Measurements from ENCODE around the gene MRTFA. TPM values are rescaled to one million over a fixed set of nuclear protein-coding genes. Genes with fewer than 3 reads are reported as not detected.

Gene MRTFA
- total RNA-seq, 1 donor from 2014 or later = 24.9 TPM

DNA sequence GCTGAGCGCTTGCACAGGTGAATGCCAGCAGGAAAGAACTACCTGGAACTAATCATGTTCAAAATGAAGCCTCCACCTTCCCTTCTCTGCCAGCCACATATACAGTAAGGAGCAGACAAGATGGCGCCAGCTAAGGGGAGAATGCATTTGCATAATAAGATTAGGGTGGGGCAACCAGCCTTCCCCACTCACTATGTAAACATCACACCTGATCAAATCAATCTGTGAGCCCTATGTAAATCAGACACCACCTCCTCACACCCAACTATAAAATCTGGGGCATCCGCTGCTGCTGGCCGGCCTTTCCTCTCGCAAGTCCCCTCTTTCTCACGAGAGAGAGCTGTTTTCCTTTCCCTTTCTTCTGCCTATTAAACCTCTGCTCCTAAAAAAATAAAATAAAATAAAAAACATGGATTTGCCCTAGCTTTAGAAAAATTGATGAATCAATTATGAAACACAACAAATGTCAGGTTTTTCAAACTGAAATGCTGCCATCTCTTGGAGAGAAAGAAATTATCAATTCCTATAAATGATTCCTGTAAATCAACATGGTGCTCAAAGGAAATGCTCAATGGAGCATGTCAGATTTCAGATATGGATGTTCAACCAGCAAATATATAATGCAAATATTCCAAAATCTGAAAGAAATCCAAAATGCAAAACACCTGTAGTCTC, 157.3 kb downstream of the MRTFA start:
- DNase-seq (ENCODE audit: low spot score in 2 of 2) = no peak
- FAIRE-seq = no peak

- no peak for DNase-seq (ENCODE audit: low spot score in 2 of 2)
- no peak for FAIRE-seq
Measured at GRCh38 chr22:40478338-40479125, 158.0 kb downstream of the MRTFA start.

DNA sequence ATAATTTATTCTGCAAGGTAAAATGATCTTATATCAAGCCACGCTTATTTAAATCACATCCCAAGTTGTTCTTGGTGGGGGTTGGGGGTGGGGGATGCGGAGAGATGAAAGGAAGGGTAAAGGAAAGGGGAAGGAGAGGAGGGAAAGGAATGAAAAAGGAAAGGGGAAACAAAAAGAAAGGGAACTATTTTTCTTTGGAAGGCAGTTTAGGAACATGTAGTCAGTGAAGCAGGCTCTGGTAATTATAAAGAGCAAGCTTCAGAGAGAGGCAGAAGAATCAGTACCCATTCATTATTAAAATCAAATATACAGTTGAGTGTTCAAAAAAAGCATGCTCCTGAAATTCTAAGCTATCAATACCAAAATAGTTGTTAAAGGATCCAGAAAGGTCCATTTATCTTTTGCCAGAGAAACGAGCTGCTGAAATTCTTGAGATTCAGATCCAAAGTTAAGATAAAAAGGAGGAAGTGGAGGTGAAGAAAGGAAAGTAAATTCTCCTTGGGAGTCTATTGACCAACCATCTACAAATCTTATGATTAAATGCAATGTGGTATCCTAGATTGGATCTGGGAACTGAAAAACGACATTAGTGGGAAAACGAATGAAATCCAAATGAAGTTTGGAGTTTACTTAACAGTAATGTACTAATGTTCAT, 158.7 kb downstream of the MRTFA start:
- DNase-seq (ENCODE audit: low spot score in 2 of 2) (no peak), FAIRE-seq (no peak)

DNA sequence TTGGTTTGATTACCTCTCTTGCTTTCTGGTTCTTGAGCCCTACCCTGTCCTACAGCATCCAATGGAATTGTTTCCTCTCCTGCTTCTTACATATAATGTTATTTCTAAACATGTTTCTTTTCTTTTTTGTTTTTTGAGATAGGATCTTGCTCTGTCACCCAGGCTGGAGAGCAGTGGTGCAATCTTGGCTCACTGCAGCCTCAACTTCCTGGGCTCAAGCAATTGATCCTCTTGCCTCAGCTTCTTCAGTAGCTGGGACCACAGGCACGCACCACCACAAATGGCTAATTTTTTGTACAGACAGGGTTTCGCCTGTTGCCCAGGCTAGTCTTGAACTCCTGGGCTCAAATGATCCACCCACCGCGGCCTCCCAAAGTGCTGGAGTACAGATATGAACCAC, 160.2 kb downstream of the MRTFA start:
- DNase-seq (ENCODE audit: low spot score in 2 of 2) = no peak
- no peak for FAIRE-seq

DNA sequence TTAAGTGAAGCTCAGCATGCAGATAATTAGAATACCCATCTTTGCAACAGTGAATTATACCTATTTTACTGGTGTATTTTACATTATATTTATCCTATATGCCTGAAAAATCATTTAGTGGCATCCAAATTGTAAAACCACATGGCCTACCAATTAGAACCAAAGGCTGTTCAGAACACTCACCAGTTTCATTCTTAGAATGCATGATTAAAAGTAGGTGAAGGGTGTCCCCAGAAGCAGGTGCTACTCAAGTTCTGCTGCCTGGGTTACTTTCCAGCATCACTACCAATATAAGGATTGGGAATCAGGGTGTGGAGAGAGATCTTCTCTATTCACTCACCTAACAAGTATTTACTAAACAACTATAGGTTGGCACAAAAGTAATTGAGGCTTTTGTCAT, 162.8 kb downstream of the MRTFA start:
- DNase-seq (ENCODE audit: low spot score in 2 of 2) (no peak), FAIRE-seq (no peak)

DNA sequence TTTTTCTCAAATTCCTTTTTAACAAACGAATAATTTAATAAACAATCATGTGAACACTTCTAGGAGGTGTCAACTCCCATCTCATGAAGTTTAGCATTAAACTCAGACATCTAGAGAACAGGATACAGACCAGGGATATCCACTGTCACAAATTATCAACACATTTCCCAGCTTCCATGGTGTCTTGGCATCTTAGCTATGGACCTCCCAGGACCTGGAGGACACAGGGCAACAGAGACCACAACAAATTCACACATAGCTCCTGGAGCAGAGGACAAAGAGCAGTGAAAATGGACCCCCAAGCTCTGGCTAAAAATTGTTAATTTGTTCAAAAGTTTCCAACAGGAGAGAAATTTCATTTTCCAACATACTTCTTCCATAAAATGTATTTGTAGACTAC, 163.9 kb downstream of the MRTFA start:
- no peak for FAIRE-seq
- no peak for DNase-seq (ENCODE audit: low spot score in 2 of 2)

GRCh38 chr22:40472051-40472450, 164.5 kb downstream of the MRTFA start:
- FAIRE-seq (no peak), DNase-seq (ENCODE audit: low spot score in 2 of 2) (no peak)

DNA sequence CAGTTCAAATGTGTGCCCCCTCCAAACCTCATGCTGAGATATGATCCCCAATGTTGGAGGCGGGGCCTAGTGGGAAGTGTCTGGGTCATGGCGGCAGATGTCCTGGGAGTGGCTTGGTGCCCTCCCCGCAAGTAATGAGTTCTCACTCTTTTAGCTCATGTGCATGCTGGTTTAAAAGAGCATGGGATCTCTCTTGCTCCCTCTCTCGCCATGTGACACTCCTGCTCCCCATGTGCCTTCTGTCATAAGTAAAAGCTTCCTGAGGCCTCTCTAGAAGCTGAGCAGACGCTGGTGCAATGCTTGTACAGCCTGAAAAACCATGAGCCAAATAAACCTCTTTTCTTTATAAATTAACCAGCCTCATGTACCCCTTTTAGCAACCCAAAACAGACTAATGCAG, 167.3 kb downstream of the MRTFA start:
- no peak for FAIRE-seq
- DNase-seq (ENCODE audit: low spot score in 2 of 2) = no peak

GRCh38 chr22:40468616-40469015, 167.9 kb downstream of the MRTFA start:
- DNase-seq (ENCODE audit: low spot score in 2 of 2) = no peak
- FAIRE-seq = no peak

GRCh38 chr22:40466976-40467375, 169.5 kb downstream of the MRTFA start:
- no peak for DNase-seq (ENCODE audit: low spot score in 2 of 2)
- no peak for FAIRE-seq

DNA sequence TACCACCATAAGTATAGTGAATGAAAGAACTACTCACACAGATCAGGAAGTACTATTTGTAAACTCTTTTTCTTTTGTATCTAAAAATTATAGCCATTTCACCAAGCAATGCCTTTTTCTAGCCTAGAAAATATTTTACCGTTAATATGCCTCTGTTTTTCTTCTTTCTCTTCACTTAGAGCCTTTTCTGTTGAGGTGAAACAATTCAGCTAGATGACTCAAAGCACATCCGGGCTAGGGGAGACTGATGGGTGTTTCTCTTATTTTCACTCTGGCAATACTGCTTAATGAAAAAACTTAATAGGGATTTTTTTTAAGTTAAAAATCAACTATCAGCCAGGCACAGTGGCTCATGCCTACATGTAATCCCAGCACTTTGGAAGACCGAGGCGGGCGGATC, 172.8 kb downstream of the MRTFA start:
- no peak for FAIRE-seq
- DNase-seq (ENCODE audit: low spot score in 2 of 2) = no peak

- no peak for DNase-seq (ENCODE audit: low spot score in 2 of 2)
- no peak for FAIRE-seq
Measured at GRCh38 chr22:40463017-40463631, 173.4 kb downstream of the MRTFA start.

- no peak for FAIRE-seq
- no peak for DNase-seq (ENCODE audit: low spot score in 2 of 2)
Measured at GRCh38 chr22:40462195-40462984, 174.1 kb downstream of the MRTFA start.

DNA sequence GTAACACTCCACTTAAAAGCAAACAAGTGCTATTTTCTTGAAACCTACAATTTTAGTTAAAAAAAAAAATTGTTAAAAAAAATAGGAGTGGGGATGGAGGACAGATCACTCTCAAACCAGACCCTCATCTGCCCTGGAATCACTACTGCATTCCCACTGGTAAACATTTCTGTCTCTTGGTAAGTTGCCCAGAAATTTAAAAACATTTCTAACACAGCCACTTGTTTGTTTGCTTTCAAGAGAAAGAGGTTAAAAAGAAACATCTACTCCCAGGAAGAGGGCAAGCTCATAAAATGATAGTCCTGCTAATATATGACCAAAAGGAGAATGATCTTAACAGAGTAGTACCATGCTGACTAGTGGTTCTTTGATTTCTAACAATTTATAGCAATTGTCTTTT, 182.8 kb downstream of the MRTFA start:
- DNase-seq (ENCODE audit: low spot score in 2 of 2) (no peak), FAIRE-seq (no peak)

- FAIRE-seq (no peak), DNase-seq (ENCODE audit: low spot score in 2 of 2) (no peak)
Measured at GRCh38 chr22:40452730-40453487, 183.6 kb downstream of the MRTFA start.

GRCh38 chr22:40451210-40451609, 185.3 kb downstream of the MRTFA start:
- no peak for DNase-seq (ENCODE audit: low spot score in 2 of 2)
- FAIRE-seq = no peak

GRCh38 chr22:40450616-40451015, 185.9 kb downstream of the MRTFA start:
- FAIRE-seq (no peak), DNase-seq (ENCODE audit: low spot score in 2 of 2) (no peak)

DNA sequence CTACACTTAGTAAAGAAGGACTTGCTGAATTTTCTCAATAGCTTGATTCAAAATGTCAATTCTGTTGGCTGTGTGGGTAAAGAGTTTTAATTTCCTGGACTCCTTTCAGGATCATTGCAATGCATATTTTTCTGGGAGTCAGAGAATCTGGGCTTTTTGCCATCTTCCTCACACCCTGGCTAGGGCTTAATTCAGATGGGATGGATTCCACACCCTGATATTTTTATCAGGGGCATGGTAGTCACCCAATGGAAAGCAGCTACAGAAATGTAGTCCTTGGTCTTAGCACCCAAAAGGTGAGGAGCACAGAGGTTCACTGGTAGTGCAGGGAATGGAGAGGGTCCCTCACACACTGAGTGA, 186.9 kb downstream of the MRTFA start:
- DNase-seq (ENCODE audit: low spot score in 2 of 2) (no peak), FAIRE-seq (no peak)

DNA sequence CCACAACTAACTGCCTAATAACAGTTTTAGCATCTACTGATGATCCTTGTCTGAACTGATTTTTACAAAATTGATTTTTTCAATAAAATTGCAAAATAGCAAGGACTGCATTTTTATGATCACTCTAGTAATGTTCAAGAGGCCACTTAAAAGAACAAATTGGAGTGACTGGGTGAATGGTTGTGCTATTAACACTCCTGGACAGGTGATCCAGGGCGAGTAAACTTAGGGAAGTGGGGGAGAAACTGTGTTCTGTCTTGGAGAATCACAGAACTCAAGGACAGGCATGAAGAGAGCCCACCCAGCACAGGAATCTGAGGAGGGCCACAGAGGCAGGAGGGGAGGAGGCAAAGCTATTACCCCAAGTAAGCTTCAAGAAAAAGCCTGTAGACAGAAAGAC, 190.3 kb downstream of the MRTFA start:
- no peak for FAIRE-seq

More for the DNA sequence above, 190.3 kb downstream of the MRTFA start:
- DNase-seq (ENCODE audit: low spot score in 2 of 2) = no peak

Data from frontal cortex (tissue), 4 donors.